HG03442 (cell line): Measurements from ENCODE around the gene TSEN34.
A peak's percentile ranks its signal among the peaks of the same experiment; 100 is the strongest.
"Not testable (repeated sequence)": the region's sequence is repeated elsewhere in the genome, so short reads cannot be mapped to it uniquely, and the experiment has no call there.

Experiments
- ATAC-seq: cut with Tn5 transposase; IDR thresholded peaks from one replicate; pipeline ENCODE4 v1.9.1; 2021; ENCODE audit warnings: mild to moderate bottlenecking, moderate library complexity; ENCODE audit not compliant: unreplicated experiment

TSEN34 gene

DNA sequence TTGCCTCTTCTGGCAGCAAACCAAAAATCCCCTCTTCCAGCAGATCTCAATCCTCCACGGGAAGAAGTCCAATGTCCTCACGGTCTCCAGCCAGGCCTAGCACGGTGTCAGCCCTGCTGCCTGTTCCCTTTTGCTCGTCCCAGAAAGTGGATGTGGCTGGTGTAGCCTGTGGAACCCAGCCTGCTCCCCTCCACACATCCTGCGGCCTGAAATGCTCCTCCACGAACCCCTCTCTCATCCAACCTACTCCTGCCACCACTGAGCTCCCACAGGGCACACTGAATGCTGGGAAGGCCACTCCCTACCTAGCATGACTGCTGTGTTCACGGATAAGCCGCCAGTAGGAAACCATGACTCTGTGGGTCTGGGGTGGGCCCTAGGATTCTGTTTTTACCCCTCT, 4.8 kb upstream of the TSEN34 start:
- ATAC-seq, result no peak

DNA sequence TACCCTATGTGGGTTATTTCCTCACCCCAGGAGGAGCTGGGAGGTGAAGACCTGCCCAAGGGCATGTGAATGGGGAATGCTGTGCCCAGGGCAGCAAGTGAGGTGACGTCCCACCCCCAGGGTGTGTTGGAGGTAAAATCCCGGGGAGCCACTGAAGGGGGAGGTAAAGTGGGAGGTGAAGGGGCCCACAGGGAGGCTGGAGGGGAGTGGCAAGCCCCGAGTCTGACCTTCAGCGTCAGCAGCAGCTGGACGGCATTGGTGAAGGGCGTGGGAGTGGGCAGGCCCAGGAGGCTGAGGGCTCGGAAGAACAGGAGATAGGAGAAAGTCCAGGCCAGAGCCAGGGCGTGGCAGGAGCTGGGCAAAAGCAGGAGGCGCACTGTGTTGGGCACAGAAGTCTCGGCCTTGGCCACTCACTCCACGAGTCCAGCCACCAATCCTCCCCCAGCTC, 4.2 kb upstream of the TSEN34 start:
- no peak for ATAC-seq

DNA sequence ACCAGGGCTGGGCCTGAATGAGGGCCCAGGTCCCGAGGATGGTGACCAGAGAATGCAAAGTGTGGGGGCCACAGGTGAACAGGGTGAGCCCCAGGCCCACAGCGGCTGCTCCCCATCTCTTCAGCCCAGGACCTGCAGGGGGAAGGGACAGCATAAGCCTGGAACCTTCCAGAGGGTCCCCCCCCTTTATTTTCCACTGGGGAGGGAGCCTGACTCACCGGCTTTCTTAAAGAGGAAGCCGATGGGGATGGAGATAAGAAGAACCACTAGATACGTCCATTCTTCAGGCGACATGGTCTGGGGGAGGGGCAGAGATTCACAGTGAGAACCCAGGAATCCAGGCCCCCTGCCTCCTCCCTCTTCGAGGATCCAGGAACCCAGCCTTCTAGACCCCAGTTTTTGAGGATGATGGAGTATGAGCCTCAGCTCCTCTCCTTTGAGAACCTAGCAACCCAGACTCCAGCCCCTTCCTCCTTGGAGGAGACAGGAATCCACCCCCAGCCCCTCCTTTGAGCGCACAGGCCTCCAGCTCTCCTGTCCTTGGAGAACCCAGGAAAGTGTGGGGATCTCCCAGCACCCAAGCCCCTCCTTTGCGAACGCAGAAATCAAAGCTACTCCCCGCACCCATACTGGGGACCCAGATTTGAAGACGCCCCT, 2.8 kb upstream of the TSEN34 start:
- no peak for ATAC-seq

DNA sequence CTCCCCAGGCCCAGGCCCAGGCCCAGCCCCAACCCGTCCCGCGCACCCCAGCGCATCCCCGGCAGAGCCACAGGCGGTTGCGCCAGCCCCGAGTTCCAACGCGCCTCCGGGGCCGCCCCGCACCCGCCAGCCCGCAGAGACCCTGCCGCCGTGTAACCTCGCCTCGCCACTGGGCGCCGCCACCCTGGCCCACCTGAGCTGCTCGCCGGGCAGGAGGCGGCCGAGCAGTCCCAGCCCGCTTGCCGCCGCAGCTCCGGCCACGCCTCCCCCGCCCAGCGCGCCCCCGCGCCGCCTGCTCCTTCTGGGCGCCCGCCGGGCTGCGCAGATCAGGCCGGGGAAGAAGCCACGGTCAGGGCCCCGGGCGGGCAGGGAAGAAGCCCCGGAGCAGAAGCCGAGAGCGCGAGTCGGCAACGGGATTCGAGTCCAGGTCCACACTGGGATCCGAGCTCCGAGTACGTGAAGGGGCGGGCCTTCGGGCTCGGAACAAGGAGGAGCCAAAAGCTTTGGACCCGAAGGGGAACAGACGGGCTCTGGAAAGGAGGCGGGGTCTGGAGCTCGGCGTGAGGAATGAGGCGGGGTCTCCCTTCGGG, 1.9 kb upstream of the TSEN34 start, which contains the start of gene MBOAT7:
MBOAT7 (minus strand) TSS at position 436 of the 590 bp plus-strand sequence. CDS start 1,072 bp downstream, outside the sequence.
- peak; percentile 12 for ATAC-seq

DNA sequence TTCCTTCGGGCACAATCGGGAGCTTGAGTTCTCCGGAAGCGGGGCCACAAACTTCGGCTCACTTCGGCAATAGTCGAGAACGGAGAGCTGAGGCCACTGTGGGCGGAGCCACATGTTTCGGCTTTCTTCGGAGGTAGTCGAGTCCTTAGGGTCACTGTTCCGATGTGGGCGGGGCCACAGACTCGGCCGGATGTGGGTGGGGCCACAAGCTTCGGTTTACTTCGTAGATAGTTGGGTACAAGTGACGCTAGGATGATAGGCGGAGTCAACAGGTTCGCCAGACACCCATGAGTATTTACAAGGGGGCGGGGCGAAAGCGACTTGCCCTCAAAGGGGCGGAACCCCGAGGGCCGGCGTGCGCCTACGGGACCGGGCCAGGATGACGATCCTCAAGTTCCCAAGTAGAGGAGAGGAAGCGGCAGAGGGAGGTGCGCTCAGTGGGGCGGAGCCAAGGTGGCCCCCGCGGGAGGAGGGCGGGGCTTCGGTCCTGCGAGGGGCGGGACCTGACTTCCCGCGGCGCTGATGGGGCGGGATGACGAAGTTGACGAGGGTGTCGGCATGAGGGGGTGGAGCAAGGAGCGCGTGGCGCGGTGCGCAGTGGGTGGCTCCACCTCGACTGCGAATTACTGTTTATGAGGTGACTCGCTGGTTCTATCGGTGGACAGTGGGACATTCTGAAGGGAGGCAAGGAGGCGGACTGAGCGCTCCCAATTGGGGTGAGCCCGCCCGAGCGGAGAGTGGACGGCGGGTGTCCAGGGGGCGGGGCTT, 1.2 kb upstream of the TSEN34 start:
- peak; percentile 43 for ATAC-seq

DNA sequence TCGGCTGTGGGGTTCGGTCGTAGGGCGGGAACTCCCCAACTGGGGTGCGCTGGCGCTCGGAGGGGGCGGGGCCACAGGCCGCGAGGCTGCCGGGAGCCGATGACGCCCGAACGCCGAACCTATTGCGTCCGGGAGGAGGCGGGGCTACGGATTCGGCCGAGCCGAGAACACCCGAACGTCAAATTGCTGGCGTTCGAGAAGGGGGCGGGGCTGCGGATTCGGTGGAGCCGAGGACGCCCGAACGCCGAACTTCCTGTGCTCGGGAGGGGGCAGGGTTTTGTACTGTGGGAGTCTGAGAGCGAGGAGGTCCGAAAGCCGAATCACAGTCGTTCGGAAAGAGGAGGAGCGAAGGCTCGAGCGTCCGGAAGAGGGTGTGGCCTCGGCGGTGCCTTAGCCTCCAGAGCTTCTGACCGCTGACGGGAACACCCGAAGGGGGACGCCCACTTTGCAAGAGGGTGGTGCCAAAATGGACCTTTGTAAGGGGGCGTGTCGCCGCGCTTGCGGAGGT, 551 bp upstream of the TSEN34 start:
- peak; percentile 41 for ATAC-seq

DNA sequence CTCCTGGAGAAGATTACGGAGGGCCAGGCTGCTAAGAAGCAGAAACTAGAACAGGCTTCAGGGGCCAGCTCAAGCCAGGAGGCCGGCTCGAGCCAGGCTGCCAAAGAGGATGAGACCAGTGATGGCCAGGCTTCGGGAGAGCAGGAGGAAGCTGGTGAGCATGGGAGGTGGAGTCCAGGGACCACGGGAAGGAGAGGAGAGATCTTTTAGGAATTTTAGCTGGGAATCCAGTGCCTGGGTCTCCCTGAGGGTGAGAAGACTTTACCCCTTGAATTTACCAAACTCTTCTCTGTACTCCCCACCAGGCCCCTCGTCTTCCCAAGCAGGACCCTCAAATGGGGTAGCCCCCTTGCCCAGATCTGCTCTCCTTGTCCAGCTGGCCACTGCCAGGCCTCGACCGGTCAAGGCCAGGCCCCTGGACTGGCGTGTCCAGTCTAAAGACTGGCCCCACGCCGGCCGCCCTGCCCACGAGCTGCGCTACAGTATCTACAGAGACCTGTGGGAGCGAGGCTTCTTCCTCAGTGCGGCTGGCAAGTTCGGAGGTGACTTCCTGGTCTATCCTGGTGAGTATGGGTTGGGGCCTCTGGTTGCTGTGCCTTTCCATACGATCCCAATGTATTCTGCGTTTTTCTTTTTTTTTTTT, 824 bp downstream of the TSEN34 start:
- ATAC-seq, result no peak

DNA sequence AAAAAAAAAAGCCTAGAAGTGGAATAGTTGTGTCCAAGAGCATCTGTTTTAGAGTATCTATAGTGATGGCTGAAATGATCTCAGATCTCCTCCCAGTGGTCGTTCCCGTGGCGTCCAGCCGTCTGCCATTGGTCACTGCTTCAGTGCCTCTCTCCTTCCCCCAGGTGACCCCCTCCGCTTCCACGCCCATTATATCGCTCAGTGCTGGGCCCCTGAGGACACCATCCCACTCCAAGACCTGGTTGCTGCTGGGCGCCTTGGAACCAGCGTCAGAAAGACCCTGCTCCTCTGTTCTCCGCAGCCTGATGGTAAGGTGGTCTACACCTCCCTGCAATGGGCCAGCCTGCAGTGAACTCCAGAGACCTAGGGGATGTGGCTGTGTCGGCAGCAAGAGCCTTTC, 1.9 kb downstream of the TSEN34 start:
- no peak for ATAC-seq

DNA sequence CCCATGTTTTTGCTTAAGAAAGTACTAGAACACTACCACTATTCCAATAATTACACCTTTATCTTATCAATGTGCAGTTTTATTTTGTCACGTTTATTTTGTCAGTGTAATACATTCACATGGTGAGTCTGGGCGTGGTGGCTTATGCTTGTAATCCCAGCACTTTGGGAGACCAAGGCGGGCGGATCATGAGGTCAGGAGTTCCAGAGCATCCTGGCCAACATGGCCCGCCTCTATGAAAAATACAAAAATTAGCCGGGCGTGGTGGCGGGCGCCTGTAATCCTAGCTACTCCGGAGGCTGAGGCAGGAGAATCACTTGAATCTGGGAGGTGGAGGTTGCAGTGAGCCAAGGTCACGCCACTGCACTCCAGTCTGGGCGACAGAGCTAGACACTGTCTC, 3.4 kb downstream of the TSEN34 start:
- not testable (repeated sequence) for ATAC-seq

DNA sequence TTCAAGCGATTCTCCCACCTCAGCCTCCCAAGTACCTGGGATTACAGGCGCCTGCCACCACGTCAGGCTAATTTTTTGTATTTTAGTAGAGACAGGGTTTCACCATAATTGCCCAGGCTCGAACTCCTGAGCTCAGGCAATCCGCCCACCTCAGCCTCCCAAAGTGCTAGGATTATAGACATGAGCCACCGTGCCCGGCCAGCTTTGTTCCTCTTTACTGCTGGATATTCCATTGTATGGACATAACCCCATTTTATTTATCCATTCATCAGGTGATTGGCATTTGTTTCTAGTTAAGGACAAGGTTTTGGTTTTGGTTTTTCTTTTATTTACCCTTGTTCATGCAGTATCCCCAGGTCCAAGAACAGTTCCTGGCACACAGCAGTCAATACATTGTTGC, 5.4 kb downstream of the TSEN34 start:
- no peak for ATAC-seq

DNA sequence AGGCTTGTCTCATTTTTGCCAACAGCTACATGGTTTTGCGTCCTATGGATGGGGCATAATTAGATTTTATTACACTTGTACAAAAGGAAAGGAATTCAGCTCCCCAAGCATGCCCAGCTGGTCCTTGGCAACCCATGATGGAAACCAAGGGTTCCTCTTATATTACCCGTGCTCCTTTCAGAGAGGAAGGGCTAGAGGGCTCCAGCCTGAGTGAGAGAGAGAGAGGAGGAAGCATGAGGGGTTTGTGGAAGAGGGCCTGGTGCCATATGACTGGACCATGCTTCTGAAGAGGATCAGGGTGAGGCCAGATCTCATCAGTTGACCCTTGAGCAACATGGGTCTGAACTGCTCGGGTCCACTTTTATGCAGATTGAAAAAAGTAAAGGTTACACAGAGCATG, 6.0 kb downstream of the TSEN34 start:
- ATAC-seq, result no peak

DNA sequence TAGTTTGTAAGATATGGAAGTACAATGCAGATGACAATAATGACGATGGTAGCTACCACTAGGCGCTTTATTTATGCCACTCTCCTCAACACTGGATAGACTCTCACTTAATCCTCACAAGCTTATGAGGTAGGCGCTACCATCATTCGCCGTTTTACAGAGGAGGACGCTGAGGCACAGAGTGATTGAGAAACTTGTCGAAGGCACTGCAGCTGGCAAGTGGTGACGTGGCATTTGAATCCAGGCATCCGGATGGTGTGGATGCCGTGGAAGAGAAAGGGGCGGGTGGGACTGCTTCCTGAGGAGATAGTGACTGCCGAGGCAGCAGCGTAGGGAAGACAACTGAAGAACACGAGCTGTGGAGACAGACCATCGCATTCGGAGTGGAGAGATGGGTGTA, 8.3 kb downstream of the TSEN34 start:
- ATAC-seq, result no peak

DNA sequence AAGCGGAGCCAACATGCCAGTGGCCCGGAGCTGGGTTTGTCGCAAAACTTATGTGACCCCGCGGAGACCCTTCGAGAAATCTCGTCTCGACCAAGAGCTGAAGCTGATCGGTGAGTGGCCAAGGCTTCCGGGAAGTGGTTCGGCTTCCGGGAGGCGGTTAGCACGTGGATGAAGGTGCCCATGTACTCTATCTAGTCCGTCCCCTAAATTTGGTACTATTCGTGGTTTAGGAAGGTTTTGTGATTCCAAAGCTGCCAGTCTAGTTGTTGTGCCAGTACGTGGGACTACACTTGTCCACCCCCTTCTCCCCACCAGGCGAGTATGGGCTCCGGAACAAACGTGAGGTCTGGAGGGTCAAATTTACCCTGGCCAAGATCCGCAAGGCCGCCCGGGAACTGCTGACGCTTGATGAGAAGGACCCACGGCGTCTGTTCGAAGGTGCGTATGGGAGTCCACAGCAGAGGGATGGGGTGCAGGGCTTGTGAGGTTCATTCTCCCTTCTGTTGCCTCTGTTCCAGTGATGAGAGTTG, 10.1 kb downstream of the TSEN34 start:
- no peak for ATAC-seq

DNA sequence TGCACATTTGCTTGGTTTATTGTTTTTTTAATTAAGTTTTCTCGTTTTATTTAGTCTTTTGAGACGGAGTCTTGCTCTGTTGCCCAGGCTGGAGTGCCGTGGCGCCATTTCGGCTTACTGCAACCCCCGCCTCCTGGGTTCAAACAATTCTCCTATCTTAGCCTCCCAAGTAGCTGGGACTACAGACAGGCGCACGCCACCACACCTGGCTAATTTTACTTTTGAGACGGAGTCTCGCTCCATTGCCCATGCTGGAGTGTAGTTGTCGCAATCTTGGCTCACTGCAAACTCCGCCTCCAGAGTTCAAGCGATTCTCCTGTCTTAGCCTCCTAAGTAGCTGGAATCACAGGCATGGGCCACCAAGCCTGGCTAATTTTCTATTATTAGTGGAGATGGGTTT, 10.9 kb downstream of the TSEN34 start:
- no peak for ATAC-seq

DNA sequence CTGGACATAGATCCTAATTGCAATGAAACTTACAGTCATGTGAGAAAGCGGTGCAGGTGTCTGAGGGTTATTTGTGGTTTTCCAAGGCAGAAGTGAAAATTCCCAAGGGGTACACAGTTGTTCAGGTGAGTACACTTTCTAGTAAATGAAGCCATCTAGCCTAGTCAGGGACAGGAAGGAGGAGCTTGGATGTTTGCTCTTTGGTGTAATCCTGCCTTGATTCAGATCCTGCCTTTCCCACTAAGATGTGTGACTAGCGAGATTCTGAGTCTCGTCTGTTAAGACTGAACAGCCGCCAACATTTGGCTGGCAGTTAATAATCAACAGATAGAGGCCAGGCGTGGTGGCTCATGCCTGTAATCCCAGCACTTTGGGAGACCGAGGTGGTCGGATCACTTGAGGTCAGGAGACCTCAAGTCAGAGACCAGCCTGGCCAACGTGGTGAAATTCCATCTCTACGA, 12.1 kb downstream of the TSEN34 start:
- ATAC-seq, result no peak

DNA sequence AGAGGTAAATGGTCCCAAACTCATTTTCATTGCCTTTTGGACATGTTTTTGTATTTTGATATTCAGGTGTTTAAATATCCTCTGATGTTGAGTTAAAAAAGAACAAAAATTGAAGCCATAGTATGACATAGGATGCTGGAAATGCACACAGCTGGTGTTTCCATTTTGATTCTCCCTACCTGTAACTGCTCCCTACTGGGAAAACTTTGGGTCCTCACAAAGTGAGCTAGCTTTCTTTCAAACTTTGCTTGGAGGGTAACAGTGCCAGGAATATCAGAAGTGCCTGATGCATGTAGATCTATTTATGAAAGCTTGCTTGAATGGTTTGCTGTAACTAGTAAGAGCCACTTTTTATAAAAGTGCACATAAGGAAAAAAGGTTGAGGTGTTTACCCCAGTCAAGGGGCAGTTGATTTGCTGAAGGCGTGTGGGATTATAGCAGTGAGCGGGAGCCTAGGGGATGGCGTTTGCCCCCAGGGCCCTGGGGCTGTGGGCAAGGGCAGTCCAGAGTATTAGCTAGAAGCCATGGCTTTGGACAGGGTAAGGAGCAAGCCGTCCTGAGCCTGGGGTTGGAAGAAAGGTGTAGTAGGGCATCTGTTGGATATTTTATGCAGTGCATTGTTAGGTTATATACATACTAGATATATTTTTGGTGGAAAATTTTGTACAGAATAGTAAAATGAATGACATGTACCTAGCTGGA, 13.8 kb downstream of the TSEN34 start:
- no peak for ATAC-seq

DNA sequence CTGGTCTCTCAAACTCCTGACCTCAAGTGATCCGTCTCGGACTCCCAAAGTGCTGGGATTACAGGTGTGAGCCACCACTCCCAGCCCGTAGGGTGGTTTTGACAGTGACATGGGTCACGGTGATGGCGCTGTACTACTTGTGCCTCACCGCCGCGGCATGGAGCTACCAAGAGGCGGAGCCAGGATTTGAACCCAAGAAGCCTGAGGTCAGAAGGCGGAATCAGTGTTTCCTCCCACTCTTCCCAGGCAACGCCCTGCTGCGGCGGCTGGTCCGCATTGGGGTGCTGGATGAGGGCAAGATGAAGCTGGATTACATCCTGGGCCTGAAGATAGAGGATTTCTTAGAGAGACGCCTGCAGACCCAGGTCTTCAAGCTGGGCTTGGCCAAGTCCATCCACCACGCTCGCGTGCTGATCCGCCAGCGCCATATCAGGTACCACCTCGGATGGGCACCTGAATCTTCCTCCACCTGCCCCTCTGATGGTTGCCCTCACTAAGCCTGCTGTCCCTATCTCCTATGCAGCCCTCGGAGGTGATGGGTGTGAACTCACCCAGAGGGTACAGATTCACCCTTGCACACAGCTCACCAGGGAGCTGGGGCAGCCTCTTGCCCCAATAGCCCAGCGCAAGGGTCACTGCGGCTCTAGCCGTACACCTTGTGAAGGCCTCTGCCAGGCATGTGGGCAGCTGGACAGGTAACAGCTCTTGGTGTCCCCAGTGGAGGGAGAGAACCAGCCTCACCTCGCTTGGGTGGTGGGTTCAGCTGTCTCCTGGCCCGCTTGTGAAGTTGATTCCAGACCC, 15.1 kb downstream of the TSEN34 start:
- ATAC-seq, result no peak

DNA sequence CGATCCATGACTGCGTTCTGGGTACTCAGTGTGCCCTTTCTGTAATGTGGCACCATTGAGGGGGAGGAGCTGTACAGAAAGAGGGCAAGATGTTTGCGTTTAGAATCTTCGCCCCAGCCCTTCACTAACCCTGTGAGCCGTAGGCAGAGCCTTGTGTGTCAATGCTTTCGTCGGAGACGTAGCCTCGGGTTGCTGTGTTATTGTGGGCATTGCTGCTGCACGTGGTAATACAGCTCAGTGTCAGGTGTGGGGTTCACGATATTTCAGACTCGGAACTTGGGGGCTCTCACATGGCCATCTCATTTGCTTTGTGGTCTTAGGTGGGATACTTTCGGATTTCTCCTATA, 15.7 kb downstream of the TSEN34 start:
- ATAC-seq, result no peak

DNA sequence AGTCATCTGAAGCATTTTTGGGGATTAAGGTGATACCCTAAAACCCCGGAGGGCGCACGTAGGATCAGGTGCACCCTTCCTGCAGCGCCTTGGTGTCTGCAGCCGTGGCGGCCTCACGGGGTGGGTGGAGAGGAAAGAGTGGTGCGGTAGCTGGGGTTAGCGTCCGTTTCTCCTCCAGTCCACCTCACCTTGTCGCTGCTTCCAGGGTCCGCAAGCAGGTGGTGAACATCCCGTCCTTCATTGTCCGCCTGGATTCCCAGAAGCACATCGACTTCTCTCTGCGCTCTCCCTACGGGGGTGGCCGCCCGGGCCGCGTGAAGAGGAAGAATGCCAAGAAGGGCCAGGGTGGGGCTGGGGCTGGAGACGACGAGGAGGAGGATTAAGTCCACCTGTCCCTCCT, 16.1 kb downstream of the TSEN34 start:
- ATAC-seq, result not testable (repeated sequence)

DNA sequence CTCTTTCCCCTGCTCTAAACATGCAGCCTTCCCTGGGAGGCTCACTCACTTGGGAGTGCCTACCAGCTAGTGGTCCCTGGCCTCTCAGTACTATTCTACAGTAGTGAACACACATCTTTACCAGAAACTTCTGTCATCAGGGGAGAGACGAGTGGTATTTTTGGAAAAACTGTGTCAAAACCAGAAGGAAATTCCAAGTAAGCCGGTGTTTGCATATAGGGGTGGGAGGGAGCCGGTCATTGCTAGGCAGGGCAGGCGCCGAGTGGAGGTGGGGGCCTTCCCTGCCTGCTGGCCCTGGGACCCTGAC, 16.5 kb downstream of the TSEN34 start:
- ATAC-seq, result no peak
